PC-3 (cell line): Measurements from ENCODE around the gene PFKFB2.

ENCODE experiments used
- EZH2 ChIP-seq: fragments of 300-600 bp; sonication (generic); IDR thresholded peaks from one replicate; pipeline ENCODE4 v1.6.1; 2017; ENCODE audit warnings: antibody characterized with exemption, mild to moderate bottlenecking, low read length; ENCODE audit not compliant: unreplicated experiment
- EZH2phosphoT487 ChIP-seq: fragments of 300-600 bp; sonication (generic); IDR thresholded peaks from 2 replicates; pipeline ENCODE4 v1.6.1; 2018; ENCODE audit warnings: mild to moderate bottlenecking, antibody characterized with exemption, low read length, borderline replicate concordance
- TF ChIP-seq, protein P1 (sequence below): fragments of 300-600 bp; sonication (generic); conservative IDR thresholded peaks from 2 replicates; pipeline ENCODE4 v1.5.1; 2017; ENCODE audit warnings: antibody characterized with exemption, low read depth, mild to moderate bottlenecking, low read length

DNA sequence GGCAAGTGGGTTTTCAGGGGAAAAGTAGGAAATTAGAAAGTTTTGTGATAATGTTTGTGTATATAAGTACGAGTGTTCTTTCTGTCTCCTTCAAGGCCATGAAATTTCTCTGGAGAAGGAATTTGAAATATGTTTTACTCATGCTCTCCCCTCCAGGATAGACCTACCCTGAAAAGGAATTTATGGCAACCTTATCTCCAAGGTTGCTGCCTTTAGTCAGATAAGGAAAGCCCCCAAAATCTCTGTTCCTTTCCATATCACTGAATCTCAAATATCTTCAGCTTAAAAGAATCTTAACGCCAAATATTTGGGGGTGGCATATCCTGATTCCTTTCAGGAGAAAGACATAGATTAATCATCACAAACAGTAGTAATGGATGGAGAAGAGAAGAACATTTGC lies 35.1 kb downstream of the PFKFB2 start:
- TF ChIP-seq, protein P1, sequence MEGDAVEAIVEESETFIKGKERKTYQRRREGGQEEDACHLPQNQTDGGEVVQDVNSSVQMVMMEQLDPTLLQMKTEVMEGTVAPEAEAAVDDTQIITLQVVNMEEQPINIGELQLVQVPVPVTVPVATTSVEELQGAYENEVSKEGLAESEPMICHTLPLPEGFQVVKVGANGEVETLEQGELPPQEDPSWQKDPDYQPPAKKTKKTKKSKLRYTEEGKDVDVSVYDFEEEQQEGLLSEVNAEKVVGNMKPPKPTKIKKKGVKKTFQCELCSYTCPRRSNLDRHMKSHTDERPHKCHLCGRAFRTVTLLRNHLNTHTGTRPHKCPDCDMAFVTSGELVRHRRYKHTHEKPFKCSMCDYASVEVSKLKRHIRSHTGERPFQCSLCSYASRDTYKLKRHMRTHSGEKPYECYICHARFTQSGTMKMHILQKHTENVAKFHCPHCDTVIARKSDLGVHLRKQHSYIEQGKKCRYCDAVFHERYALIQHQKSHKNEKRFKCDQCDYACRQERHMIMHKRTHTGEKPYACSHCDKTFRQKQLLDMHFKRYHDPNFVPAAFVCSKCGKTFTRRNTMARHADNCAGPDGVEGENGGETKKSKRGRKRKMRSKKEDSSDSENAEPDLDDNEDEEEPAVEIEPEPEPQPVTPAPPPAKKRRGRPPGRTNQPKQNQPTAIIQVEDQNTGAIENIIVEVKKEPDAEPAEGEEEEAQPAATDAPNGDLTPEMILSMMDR: no peak
- no peak for TF ChIP-seq EZH2
- no peak for TF ChIP-seq EZH2phosphoT487
